HG02642 (cell line): ENCODE measurements around the gene RACK1.
"Not testable (repeated sequence)": the region's sequence is repeated elsewhere in the genome, so short reads cannot be mapped to it uniquely, and the experiment has no call there.

Experiments
- ATAC-seq: cut with Tn5 transposase; IDR thresholded peaks from one replicate; pipeline ENCODE4 v1.9.1; 2021; ENCODE audit warnings: mild to moderate bottlenecking; ENCODE audit not compliant: unreplicated experiment, poor library complexity

The RACK1 gene

GRCh38 chr5:181217111-181217802 lies 26.4 kb downstream of the RACK1 start:
- ATAC-seq = peak; percentile 22

GRCh38 chr5:181215997-181216989 lies 27.4 kb downstream of the RACK1 start:
- ATAC-seq = no peak

GRCh38 chr5:181214249-181214648 lies 29.5 kb downstream of the RACK1 start:
- ATAC-seq = not testable (repeated sequence)

GRCh38 chr5:181212934-181213333 lies 30.8 kb downstream of the RACK1 start:
- no peak for ATAC-seq

- ATAC-seq = no peak
These were observed 31.6 kb downstream of the RACK1 start for GRCh38 chr5:181212080-181212479.

GRCh38 chr5:181211208-181211607 lies 32.5 kb downstream of the RACK1 start:
- ATAC-seq = no peak

GRCh38 chr5:181210698-181211097 lies 33.0 kb downstream of the RACK1 start:
- not testable (repeated sequence) for ATAC-seq

- ATAC-seq = not testable (repeated sequence)
These were observed 33.6 kb downstream of the RACK1 start for GRCh38 chr5:181210148-181210547.

- ATAC-seq = not testable (repeated sequence)
These were observed 34.7 kb downstream of the RACK1 start for GRCh38 chr5:181209006-181209405.

- ATAC-seq = no peak
These were observed 35.8 kb downstream of the RACK1 start for GRCh38 chr5:181207960-181208253.

GRCh38 chr5:181207214-181207959 lies 36.3 kb downstream of the RACK1 start:
- ATAC-seq = peak; percentile 42

- ATAC-seq = no peak
These were observed 37.7 kb downstream of the RACK1 start for GRCh38 chr5:181205761-181206649.

GRCh38 chr5:181204826-181205760 lies 38.6 kb downstream of the RACK1 start, which contains the start of gene TRIM7:
Gene TRIM7, minus strand, starts transcription at chr5:181205196. Its CDS starts 86 bp downstream, at chr5:181205110.
- ATAC-seq = no peak

GRCh38 chr5:181204113-181204825 lies 39.4 kb downstream of the RACK1 start:
- no peak for ATAC-seq

GRCh38 chr5:181203777-181204112 lies 40.0 kb downstream of the RACK1 start:
- ATAC-seq = no peak

- no peak for ATAC-seq
These were observed 40.5 kb downstream of the RACK1 start for GRCh38 chr5:181203093-181203711.

- no peak for ATAC-seq
These were observed 42.9 kb downstream of the RACK1 start for GRCh38 chr5:181200816-181201215.
